HTERT RPE-1 (cell line): ENCODE data around the gene FATE1.

Experiments used
- in situ Hi-C: fragments of 300-500 bp; cut with MboI; formaldehyde crosslinking; loops from 4 replicates; pipeline ENCODE4 v1.14.3; 2020; ENCODE audit warnings: low sequenced_read_pairs

FATE1 gene

GRCh38 chrX:151741606-151742005 lies 25.8 kb downstream of the FATE1 start:
- in situ Hi-C loops, result no loop called here

GRCh38 chrX:151742311-151742710 lies 26.5 kb downstream of the FATE1 start:
- in situ Hi-C loops, result no loop called here

GRCh38 chrX:151743651-151744470 lies 28.0 kb downstream of the FATE1 start:
- in situ Hi-C loops, result no loop called here

GRCh38 chrX:151745651-151746050 lies 29.8 kb downstream of the FATE1 start:
- in situ Hi-C loops, result no loop called here

GRCh38 chrX:151746502-151746901 lies 30.7 kb downstream of the FATE1 start:
- in situ Hi-C loops, result no loop called here

- in situ Hi-C loops, result no loop called here
Measured at GRCh38 chrX:151750511-151750910, 34.7 kb downstream of the FATE1 start.

GRCh38 chrX:151752847-151753246 lies 37.0 kb downstream of the FATE1 start:
- in situ Hi-C loops, result no loop called here

GRCh38 chrX:151753313-151754046 lies 37.6 kb downstream of the FATE1 start:
- in situ Hi-C loops, result no loop called here

GRCh38 chrX:151754047-151754429 lies 38.2 kb downstream of the FATE1 start:
- in situ Hi-C loops, result no loop called here

GRCh38 chrX:151754641-151755215 lies 38.9 kb downstream of the FATE1 start:
- in situ Hi-C loops, result no loop called here

- in situ Hi-C loops, result no loop called here
Measured at GRCh38 chrX:151759041-151759708, 43.3 kb downstream of the FATE1 start.

GRCh38 chrX:151762802-151763201 lies 47.0 kb downstream of the FATE1 start:
- in situ Hi-C loops, result no loop called here

GRCh38 chrX:151763711-151764110 lies 47.9 kb downstream of the FATE1 start:
- in situ Hi-C loops, result no loop called here

GRCh38 chrX:151765026-151765425 lies 49.2 kb downstream of the FATE1 start:
- in situ Hi-C loops, result no loop called here

- in situ Hi-C loops, result no loop called here
Measured at GRCh38 chrX:151771726-151772125, 55.9 kb downstream of the FATE1 start.
